GM18508 (cell line): Measurements from ENCODE around the gene ZNF644.

ENCODE experiments used
- ATAC-seq: cut with Tn5 transposase; IDR thresholded peaks from one replicate; pipeline ENCODE4 v1.9.1; 2021; ENCODE audit warnings: moderate number of reproducible peaks; ENCODE audit not compliant: insufficient read depth, unreplicated experiment

The ZNF644 gene

DNA sequence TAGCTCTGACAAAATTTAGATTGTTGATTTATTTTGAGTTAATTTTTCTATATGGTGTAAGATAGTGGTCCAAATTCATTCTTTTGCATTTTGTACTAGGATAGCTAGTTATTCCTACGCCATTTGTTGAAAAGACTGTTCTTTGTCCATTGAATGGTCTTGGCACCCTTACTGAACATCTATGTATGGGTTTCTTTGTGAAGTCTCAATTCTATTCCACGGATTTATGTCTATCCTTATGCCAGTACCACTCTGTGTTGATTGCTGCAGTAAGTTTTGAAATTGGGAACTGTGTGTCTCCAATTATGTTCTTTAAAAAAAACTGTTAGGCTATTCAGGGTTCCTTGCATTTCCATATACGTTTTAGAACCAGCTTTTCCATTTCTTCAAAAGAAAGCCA is 145.7 kb downstream of the ZNF644 start:
- ATAC-seq, result no peak
